NOMO-1 (cell line): ENCODE data around the gene ANO9.

Experiments
- DNase-seq, 2 experiments: peaks; one replicate each; lab custom pipeline; 2025; ENCODE audit not compliant: unreplicated experiment in 2 of 2; lab: John Stamatoyannopoulos, UW

ANO9 gene, protein sequence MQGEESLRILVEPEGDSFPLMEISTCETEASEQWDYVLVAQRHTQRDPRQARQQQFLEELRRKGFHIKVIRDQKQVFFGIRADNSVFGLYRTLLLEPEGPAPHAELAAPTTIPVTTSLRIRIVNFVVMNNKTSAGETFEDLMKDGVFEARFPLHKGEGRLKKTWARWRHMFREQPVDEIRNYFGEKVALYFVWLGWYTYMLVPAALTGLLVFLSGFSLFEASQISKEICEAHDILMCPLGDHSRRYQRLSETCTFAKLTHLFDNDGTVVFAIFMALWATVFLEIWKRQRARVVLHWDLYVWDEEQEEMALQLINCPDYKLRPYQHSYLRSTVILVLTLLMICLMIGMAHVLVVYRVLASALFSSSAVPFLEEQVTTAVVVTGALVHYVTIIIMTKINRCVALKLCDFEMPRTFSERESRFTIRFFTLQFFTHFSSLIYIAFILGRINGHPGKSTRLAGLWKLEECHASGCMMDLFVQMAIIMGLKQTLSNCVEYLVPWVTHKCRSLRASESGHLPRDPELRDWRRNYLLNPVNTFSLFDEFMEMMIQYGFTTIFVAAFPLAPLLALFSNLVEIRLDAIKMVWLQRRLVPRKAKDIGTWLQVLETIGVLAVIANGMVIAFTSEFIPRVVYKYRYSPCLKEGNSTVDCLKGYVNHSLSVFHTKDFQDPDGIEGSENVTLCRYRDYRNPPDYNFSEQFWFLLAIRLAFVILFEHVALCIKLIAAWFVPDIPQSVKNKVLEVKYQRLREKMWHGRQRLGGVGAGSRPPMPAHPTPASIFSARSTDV

DNA sequence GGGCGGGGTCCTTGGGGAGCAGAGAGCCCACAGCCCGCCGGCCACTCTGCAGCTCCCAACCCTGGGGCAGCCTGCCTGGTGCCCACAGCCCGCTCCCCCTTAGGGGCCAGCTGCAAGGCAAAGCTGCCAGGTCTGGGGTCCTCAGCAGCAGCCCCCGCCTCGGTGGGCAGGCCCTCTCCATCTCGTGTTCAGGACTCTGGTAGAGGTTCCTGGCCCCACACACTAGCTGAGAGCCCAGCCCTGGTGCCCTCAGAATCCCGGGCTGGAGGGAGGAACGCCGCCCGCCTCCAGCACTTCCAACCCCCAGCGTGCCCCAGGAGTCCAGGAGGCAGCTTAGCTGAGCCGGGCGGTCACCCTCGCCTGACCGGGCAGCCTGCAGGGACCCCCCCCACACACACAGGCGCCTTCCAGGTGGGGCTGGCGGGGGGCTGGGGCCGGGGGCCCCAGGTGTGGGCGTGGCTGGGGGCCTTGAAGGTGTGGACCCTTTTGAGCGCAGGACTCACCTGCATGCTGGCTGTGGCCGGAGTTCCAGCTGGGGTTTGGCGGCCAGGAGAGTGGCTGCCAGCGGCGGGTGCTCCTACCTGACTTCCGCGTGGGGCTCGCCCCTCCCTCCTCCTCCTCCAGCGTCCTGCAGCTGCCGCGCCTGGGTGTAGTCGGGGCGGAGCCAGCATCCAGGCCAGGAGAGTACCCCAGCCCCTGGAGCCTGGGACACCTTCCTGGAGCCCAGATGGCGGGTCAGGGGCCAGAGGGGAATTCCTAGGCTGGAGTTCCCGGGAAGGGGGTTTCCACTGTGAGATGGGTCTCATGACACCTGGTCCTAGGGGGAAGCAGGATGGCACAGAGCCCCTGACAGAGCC is at the start of gene ANO9:
Gene ANO9 (minus strand): TSS at position 594 of the 857 bp plus-strand sequence. CDS start 85 bp downstream, at position 509.
- DNase-seq: peak in 1 of 2 experiments; percentile 15

DNA sequence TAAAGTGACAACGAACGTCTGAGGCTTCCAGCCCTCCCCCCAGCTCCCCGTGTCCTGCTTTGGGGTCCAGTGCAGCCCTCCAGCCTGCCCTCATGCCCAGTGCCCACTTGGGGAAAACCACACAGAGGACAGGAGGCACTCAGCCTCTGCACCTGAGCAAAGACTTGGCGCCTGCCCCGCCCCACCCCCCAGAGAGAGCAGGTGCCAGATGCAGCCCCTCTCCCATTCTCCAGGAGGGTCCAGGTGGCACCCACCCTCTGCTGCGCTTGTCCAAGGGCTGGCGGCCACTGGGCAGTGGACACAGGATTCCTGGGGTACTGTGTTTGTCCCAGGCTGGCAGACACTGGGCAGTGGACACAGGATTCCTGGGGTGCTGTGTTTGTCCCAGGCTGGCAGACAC is 49.5 kb upstream of the ANO9 start:
- DNase-seq: no peak

DNA sequence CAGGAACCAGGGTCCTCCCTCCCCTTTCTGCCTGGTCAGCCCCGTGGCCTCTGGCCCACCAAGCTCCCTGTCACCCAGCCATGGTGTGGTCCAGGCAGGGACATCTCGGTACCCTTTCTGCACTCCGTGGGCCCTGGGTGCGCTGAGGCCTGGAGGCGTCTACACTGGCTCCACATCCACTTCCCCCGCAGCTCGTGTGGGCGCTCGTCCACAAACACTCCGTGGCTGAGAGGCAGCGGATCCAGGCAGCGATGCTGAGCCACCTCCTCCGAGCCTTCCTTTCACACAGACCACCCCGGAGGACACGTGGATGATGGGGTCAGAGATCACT is 49.1 kb upstream of the ANO9 start:
- DNase-seq: no peak

DNA sequence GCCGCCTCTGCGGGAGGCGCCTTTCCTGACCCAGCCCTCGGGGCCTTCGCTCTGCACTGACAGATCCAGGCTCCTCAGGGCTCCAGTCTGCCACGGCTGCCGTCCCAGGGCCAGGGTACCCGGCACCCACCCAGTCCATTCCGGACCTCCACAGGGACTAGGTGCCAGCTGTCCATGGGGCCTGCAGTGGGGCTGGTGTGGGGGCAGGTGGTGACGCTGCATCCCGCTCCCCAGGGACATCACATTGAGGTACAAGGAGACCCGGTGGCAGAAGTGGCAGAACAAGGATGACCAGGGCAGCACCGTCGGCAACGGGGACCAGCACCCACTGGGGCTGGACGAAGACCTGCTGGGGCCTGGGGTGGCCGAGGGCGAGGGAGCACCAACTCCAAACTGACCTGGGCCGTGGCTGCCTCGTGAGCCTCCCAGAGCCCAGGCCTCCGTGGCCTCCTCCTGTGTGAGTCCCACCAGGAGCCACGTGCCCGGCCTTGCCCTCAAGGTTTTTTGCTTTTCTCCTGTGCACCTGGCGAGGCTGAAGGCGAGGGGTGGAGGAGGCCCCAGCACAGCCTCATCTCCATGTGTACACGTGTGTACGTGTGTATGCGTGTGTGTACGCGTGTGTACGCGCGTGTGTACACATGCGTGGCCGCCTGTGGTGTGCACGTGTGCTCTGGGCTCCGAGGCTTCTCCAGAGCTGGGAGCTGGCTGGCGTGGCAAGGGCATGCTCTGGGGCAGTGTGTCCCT is 48.5 kb upstream of the ANO9 start:
- DNase-seq: no peak

DNA sequence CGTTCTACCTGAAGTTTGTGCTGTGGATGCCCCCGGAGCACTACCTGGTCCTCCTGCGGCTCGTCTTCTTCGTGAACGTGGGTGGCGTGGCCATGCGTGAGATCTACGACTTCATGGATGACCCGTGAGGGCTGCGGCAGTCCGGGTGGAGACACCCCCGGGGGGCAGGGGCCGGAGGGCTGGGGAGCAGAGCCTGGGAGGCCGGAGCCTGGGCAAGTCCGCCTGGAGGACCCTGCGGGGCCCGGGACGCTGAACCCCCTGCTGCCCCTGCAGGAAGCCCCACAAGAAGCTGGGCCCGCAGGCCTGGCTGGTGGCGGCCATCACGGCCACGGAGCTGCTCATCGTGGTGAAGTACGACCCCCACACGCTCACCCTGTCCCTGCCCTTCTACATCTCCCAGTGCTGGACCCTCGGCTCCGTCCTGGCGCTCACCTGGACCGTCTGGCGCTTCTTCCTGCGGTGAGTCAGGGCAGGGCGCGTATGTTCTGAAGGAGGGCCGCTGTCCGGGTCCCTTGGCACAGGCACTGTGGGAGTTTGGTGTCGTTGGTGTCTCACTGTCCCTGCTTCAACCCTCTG is 47.9 kb upstream of the ANO9 start:
- no peak for DNase-seq

DNA sequence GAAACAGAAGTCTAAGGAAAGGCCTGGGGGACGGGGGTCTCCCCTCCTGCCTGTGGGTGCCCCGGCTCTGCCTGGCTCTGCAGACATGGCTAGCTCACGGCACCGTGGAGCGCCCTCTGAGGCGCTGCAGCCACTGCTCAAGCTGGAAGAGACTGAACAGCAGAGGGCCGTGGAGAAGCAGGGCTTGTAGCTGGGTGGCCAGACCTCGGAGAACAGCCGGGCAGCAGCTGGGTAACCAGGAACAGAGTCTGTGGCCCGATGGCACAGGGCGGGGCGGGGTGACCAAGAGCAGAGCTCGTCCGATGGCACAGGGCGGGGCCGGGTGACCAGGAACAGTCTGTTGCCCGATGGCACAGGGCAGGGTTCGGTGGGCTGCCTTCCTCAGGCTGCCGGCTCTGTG is 47.2 kb upstream of the ANO9 start:
- no peak for DNase-seq

DNA sequence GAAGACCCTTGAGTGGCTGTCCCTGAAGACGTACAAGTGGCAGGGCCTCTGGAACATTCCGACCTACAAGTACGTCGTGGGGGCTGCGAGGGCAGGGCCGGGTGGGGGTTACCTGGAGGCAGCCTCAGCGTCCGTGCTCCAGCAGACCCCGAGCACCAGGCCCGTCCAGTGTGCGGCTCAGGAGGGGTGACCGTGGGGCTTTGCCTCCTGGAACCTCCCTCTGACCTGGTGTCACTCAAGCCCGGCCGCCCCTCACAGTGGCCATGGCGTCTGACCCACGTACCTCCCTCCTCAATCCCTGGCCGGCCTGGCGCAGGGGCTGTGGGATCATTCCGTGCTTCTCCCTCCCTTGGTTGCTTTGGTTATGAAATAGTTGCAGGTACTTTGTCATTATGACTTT is 46.8 kb upstream of the ANO9 start:
- no peak for DNase-seq

DNA sequence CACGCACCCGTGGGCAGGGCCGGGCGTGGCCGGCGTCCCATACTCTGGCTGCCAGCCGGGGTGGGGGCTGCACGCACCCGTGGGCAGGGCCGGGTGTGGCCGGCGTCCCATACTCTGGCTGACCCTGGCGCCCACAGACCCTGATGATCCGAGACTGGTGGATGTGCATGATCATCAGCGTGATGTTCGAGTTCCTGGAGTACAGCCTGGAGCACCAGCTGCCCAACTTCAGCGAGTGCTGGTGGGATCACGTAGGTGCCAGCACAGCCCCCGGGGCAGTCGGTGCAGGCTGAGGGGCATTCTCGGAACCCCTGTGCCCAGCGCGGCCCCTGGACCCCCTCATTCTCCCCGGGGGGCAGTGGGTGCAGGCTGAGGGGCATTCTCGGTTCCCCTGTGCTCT is 46.3 kb upstream of the ANO9 start:
- DNase-seq: no peak

DNA sequence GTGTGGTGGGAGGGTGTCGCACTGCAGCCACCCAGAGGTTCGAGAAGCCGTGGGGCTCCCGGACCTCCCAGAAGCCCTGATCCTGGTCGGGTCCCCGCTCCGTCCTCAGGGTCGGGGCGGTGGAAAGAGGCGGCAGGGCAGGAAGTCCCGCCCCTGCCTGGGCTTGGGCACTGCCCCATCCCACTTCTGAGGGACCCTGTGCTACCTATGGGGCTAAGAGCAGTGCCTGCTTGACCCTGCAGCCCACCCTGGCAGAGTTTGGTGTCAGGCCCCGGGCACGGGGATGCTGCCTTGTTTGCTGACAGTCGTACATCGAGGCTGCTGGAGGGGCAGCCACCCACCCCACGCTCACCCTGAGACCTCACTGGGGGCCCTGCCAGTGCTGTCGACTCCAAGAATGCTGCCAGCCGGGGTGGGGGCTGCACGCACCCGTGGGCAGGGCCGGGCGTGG is 45.8 kb upstream of the ANO9 start:
- no peak for DNase-seq

DNA sequence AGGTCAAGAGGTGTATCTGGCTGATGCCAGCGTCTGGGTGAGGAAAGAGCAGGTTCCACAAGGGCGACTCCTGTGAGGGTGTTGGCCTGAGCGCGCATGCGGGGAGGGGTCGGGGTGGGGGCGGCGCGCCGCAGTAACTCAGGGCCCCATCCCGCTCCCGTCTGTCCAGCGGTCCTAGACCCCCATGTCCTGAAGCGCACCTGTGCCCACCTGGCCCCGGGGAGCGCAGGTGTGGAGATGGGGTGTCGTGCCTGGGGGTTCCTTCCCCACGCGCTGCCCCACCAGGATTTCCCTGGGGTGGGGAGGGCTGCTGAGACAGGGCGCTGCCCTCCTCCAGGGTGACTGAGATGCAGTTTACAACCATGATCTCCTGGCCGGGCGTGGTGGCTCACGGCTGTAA is 44.4 kb upstream of the ANO9 start:
- no peak for DNase-seq

DNA sequence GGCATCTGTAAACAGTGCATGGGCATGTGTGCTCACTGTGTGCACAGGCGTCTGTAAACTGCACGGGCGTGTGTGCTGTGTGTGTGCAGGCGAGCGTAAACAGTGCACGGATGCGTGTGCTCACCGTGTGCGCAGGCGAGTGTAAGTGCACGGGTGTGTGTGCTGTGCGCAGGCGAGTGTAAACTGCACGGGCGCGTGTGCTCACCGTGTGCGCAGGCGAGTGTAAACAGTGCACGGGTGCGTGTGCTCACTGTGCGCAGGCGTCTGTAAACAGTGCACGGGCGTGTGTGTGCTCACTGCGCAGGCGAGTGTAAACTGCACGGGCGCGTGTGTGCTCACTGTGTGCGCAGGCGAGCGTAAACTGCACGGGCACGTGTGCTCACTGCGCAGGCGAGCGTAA is 42.8 kb upstream of the ANO9 start:
- DNase-seq: no peak

DNA sequence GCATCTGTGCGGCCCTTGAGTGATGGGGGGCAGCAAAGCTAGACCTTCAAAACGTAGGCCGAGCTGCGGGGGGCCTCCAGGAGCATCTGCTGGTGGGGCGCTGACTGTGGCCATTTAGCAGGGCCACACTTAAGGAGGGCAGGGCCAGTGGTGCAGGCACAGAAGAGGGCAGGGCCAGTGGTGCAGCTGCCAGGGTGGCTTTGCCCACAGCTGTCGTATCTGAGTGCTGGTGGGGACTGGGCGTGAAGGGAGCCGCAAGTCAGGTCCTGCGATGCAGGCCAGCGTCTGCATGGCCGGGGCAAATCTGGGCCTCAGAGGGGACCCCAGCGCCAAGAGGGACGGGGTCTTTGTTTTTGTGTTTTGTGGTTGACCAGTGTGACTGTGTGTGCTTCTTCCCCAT is 37.5 kb upstream of the ANO9 start:
- no peak for DNase-seq

DNA sequence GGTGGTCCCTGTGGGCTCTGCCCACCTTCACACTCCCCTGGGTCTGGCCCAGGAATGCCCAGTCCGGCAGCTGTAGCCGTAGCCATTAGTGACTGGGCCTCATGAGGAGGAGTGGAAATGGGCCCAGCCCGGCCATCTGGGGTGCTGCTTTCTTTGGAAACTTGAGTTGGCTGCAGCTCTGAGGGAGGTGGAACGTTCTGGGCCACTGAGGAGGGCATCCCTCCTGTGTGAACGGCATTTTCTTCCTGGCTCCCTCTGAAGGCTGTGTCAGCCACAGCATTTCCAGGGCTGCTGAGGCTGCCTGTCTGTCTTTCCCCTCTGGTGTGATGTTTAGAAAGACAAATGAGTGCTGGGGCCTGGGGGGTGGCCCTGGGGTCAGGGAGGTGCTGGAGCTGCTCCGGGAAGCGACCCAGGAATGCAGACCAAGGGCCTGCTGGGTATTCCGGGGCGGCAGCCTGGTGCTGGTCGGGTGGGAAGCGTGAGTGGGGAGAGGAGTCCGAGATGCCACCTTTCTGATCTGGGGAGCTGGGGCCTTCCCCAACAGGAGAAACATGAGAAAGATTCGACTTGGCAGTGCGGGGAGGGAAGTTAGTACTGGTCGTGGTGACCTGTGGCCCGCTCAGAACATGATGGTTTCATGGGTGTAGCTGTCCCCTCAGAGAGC is 35.4 kb upstream of the ANO9 start:
- no peak for DNase-seq

DNA sequence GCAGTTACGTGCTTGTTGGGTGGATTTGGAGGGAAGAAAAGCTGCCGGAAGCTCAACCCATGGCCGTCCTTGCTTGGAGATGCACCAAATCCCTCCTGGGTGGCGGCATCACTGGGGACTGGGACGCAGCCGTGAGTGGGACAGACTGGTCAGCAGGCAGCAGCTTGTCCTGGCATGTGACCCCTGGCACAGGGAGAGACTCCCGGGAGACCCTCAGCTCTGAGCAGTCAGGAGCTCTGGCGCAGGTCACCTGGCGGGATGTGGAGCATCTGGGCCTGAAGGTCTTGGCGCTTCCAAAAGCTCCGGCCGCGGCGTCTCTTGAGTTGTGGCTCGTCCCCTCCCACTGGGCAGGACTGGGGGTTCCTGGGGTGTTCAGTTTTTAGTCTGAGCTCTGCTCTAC is 34.6 kb upstream of the ANO9 start:
- DNase-seq: no peak

DNA sequence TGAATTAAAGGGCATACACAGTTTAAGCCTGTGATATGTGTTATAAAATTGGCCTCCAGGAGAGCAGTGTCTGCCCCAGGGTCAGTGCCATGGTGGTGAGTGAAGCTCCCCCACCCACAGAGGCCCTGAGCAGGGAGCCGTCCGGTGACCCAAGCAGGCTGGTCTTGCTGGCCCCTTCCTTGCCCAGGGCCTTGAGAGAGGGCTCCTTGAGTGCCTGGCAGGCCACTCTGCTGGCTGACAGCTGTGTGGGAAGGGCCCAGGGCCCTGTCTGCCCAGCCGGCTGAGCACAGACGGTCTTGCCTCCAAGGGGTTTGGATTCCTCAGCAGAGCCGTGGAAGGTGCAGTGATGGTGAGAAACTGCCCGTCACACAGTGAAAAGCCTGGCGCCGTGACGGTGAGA is 34.1 kb upstream of the ANO9 start:
- no peak for DNase-seq

DNA sequence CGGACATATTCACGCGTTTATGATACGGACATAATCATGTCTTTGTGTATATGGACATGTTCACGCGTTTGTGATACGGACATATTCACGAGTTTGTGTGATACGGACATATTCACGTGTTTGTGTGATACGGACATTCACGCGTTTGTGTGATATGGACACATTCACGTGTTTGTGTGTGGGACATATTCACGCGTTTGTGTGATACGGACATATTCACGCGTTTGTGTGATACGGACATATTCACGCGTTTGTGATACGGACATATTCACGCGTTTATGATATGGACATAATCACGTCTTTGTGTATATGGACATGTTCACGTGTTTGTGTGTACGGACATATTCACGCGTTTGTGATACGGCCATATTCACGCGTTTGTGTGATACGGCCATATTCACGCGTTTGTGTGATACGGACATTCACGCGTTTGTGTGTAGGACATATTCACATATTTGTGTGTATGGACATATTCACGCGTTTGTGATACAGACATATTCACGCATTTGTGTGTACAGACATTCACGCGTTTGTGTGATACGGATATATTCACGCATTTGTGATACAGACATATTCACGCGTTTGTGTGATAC is 33.2 kb upstream of the ANO9 start:
- no peak for DNase-seq

DNA sequence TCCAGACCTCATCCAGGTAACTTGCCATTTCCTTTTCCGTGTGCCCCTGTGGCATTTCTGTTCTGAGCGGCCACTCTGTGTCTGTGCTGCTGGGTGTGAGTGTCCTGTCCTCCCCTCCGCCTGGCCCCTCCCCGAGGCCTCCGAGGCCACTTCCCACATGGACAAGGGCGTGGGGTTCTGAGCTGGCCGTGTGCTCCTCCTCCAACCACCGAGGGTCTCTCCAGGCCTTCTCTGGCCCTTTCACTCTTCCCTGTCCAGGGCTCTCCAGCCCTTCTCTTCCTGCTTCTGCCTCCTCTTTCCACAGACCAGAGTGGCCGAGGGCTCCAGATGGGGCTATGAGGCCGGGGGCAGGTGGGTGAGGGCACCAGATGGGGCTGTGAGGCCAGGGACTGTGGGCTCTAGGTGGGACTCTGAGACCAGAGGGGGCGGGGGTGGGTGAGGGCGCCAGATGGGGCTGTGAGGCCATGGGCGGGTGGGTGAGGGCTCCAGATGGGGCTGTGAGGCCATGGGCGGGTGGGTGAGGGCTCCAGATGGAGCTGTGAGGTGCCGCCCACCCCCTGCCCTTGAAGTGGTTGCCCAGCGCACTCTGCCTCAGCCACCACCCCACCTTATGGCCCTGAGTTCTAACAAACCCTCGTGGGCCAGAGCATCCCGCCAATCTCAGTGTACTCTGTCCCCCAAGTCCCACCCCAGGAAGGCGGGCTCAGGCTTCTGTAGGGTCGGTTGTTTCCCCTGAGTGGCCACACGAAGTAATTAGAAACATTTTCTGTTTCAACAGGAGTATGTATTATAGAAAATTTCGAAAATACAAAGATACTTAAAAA is 32.4 kb upstream of the ANO9 start:
- no peak for DNase-seq

DNA sequence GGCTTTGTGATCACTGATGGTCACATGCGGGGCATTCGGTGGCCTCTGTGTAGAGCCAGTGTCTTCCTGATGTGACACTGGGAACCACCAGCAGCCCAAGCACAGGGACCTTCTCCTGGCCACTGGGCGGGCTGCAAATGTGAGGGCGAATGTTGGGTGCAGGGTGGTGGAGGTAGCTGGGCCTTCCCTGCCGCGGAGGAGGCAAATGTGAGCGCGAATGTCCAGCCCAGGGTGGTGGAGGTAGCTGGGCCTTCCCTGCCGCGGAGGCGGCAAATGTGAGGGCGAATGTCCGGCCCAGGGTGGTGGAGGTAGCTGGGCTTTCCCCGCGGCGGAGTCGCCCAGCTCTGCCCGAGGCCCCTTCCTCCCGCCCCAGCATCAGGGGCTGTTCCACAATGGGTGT is 31.6 kb upstream of the ANO9 start:
- DNase-seq: no peak

DNA sequence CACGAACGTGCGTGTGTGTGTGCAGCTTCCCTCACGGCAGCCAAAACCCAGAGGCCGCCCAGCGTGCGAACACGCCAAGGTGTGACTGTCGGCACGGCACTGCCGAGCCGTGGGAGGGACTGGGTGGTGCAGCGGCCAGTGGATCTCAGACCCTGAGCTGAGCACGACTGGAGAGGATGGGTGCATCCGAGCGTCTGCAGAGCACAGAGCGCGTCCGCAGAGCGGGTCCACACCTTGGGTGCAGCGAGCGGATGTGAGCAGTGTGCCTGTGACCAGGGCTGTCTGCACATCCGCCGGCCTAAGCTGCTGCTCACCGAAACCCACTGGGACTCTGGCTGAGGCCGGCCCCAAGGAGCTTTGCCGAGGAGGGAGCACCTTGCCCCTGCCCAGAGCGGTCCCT is 31.0 kb upstream of the ANO9 start:
- no peak for DNase-seq
